HuH-7 (cell line): Measurements from ENCODE around the gene VGLL4.
A peak's percentile ranks its signal among the peaks of the same experiment; 100 is the strongest.
"Not testable (repeated sequence)": the region's sequence is repeated elsewhere in the genome, so short reads cannot be mapped to it uniquely, and the experiment has no call there.

Experiments used
- DNase-seq: peaks from one replicate; pipeline ENCODE4 v3.0.0; 2011; ENCODE audit warnings: low spot score

The VGLL4 gene

GRCh38 chr3:11643605-11644087, at the start of gene VGLL4:
Gene VGLL4, minus strand, starts transcription at chr3:11643915. Its CDS starts 397 bp downstream, at chr3:11643518.
- DNase-seq = peak; percentile 90

- no peak for DNase-seq
These were observed 48.8 kb upstream of the VGLL4 start for GRCh38 chr3:11692532-11692813.

GRCh38 chr3:11691767-11692531, 48.2 kb upstream of the VGLL4 start:
- DNase-seq = no peak

DNA sequence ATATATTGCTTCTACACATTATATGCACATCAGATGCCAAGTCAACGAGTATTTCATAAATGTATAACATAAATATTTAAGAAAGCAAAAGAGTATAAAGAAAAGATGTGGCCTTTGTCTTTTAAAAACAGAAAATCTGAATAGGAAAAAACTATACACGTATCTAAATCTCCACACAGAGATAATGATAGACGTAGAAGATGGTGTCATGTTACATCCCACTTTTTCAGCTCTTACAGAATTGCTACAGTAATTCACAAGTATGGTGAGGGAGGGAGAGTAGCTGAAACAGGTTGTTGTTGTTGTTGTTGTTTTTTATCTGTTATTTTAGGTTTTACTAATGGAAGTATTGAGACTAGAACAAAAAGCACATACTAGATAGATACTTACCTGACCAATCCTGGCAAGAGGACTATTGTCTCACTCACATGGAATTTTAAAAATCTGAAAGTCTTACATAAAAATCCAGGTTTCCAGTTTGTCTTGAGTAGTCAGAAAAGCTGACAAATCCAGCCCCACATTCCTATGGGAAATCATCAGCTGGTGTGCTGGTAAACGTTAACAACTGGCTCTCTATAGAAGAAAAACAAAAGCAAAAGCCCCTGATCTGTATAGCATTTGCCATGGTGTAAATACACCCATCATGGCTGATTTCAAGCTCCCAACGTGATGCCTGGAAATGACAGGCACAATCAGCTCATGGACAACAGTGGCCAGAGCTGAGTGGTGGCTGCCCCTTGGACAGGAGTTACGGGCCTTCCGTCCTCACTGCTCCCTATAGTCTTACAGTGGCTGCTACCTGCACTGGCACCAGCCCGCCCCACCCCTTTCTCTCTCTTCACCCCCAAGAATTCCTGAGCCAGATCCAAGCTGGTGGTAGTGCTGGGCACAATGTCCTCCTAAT, 47.4 kb upstream of the VGLL4 start:
- DNase-seq = no peak

DNA sequence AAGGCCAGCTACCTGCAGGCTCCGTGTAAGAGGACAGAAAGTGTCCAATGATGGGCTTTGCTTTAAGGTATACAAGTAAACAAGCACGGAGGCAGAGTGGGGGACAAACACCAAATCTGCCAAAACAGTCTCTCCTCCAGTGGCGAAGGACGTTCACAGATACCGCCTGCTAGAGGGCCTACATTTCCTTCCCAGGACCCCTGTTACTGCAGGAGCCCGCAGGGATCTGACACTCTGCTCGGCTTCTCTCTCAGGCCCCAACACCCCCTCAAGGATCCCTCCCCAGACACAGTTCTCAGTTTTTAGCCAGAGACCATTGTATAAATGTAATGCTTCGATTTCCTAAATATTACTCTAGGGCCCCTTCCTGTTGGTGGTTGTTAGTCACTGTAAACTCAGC, 46.0 kb upstream of the VGLL4 start:
- DNase-seq = no peak

- DNase-seq = not testable (repeated sequence)
These were observed 41.3 kb upstream of the VGLL4 start for GRCh38 chr3:11684980-11685379.

DNA sequence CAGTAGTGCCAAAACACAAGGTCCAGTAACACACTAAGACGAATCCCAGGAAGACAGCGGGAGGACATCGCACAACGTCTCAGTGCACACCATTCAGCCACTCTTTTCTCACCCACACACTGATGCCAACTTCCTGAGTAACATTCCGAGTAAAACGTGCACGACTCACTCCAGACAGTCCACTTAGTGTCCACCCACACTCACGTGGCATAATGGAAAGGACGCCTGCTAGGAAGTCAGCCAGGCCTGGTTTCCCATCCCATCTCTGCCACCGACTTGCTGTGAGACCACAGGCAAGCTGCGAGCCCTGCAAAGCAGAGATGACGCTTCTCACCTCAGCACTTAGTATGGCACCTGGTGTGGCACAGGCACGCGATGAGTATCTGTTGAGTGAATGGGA, 36.8 kb upstream of the VGLL4 start:
- no peak for DNase-seq

DNA sequence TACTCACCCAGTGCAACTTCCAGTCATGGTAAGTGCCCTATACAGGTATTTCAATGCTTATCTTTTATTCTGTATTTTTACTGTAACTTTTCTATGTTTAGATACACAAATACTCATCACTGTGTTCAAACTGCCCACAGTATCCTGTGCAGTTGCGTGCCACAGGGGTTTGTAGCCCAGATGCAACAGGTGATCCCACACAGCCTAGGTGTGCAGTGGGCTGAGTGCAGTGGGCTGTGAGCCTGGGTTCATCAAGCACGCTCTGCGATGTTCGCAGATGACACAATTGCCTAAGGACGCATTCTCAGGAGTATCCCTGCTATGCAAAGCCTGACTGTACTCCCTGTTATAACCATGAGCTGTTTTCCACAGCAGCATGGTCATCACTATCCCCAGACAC, 36.2 kb upstream of the VGLL4 start:
- no peak for DNase-seq

- no peak for DNase-seq
These were observed 28.6 kb upstream of the VGLL4 start for GRCh38 chr3:11672363-11672762.

GRCh38 chr3:11671648-11672100, 28.0 kb upstream of the VGLL4 start:
- DNase-seq = no peak

DNA sequence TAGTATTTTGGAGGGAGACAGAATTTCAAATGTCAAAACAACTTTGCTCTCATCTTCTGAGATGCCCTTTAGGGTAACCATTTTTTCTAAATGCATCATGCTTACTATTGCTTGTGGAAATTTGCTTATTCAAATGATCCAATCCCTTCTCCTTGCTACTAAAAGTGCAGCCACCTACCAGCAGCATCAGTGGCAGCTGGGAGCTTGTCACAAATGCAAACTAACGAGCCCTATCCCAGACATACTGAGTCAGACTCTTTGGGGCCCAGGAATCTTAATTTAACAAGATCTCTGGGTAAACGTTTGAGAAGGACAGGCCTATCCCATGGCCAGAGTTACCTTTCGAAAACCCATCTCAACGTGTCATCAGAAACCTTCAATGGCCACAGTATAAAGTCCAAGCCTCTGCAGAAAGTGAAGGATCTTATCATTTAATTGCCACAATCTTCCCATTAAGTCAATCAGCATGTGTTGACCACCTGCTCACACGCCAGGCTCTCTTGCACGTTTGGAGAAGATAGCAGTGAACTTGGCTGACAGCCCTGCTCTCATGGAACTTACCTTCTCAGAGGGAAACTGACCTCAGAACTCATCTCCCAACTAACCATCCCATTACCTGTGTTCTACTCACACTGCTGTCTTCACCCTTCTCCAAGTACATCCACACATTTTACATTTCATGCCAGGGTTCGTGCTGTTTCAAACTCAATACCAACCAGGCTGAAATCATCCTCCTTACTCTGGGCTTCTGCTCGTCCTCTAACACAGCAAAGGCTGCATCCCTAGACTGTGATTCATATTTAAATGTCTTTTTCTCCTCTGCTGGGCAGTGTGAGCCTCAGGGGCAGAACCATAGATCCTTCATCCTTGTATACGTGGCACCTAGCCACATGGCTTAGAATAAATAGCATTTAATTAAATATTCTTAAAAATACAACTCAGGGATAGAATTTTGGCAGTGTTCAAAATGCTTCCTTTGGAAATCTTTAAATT, 24.8 kb upstream of the VGLL4 start:
- no peak for DNase-seq

- no peak for DNase-seq
These were observed 21.6 kb upstream of the VGLL4 start for GRCh38 chr3:11665331-11665730.

DNA sequence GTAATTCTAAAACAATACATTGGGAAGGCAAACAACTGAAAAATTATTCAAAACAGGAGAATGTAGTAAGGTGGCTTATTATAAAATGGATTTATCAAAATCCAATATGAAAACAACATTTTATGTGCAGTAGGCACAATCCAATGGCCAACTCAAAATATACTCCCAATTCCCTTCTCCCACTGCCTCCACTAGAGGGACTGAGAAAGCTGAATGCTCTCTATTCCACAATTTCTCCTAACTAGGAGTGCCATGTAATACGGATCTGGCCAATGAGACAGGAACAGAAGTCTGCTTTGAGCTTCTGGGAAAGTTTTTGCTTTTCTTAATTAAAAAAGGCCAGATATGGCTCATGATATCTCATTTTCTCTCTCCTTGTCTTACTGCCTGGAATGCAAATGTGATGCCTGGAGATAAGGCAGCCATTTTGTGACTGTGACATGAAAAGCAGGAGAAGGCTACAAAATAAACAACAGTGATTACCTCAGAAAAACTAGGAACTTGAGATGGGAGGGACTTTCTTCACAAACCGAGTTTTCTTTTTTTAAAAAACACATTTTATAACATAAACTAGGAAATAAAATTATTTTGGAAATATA, 18.8 kb upstream of the VGLL4 start:
- DNase-seq = no peak

DNA sequence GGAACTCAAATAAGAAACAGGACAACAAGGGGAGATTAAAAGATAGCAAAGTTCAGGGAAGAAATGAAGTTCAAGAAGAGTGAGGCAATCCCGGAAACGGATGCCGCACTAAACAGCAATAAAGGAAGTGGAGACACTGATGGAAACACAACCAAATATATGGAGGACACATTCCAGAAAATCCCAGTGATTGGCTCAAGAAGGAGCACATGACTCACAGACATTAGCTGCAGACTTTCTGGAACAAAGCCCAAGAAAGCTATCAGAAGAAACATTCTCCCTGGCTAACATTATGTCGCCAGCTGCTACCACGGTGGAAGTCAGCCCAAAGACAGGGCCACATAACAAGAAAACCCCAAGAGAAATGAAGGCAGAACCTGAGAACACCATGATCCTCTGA, 18.1 kb upstream of the VGLL4 start:
- DNase-seq = no peak

DNA sequence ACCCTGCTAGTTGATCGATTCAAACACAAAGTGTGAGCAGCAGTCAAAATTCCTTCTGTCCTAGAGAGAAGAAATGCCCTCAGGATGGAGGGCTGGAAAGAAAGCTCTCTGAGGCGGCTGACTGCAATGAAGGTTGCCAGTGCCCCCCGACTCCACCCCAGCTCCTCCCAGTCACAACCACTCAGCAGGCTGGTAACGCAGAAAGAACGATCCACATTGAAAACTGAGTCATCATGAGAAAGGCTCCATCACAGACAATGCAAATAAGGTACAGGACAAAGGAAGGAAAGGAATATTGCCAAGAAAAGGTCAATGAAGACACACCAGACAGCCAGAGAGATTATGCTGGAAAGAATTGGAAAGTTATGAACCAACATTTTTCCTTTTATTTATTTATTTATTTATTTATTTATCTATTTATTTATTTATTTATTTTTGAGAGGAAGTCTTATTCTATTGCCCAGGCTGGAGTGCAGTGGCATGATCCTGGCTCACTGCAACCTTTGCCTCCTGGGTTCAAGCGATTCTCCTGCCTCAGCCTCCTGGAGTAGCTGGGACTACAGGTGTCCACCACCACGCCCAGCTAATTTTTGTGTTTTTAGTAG, 17.4 kb upstream of the VGLL4 start:
- DNase-seq = no peak

DNA sequence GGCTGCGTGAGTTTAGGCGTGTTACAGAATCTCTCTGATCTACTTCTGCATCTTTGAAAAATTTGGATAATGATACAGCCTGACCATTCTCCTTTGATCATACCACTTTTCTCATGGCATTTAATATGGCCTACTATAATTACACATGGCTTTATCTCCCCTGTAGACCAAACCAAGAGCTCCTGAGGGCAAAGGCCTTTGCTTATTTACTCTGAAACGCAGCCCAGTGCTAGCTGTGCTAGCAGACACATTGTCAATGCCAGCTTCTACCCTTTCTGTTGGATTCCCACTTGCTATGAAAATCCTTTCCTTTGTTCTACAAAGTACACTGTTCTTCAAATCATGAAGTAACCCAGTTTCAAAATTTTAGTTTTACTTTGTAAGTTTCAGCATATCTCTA, 16.5 kb upstream of the VGLL4 start:
- no peak for DNase-seq

- DNase-seq = no peak
These were observed 14.5 kb upstream of the VGLL4 start for GRCh38 chr3:11658180-11658579.

DNA sequence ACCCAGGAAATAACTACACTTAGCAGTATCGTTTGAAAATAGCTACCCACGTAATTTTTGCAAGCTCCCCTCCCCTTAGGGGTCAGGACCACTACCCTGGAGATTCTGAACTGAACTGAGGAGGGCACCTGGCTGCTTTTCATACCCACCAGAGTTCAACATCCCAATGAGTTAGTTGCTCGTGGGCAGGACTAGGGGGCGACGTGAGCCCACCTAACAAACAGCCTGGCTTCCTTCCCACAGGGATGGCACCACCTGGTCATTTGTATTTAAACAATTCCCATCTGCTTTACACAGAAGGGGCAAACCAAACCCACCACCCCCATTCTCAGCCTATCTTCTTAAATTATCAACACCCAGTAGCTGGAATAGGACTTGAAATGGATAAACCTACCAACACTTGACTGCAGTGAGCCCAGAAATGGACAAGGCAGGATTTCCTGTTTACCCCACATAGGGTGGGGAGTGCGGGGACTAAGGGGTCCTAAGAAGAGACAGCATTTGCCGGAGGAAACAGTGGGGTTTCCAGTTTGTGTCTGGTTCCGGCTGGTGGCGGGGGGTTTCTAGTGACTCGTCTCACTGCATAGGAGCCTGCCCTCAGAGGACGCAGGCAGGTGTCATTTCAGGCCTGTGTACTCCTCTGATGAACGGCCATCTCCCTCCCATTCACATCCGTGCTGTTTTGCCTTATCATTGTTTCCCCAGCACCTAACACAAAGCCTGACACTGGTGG, 11.6 kb upstream of the VGLL4 start:
- DNase-seq = no peak

DNA sequence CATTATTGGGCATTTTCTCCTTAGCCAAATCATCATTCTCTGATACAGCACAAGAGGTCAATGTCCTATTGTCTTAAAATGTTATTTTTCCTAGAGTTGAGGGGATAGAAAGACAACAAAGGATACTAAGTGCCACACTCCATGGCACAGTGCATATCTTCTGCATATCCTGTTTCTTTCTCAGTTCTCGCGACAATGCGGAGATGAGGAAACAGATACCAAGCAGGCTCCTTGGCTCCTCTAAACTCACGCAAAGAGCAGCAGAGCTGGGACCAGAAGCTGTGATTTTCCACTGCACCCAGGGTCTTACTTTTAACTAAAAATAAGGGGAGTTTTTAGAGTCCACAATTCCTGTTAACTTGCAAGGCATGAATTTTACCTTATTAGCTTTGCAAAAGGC, 10.5 kb upstream of the VGLL4 start:
- no peak for DNase-seq

GRCh38 chr3:11653298-11654055, 9.8 kb upstream of the VGLL4 start:
- no peak for DNase-seq
